Stimulated activated CD8-positive, alpha-beta memory T cell treated with anti-CD3 and anti-CD28 coated beads, Interleukin-4, amount 100 ng/mL, for 4 hours (primary cell): ENCODE data around the gene NACA2.
"Not testable (repeated sequence)": the region's sequence is repeated elsewhere in the genome, so short reads cannot be mapped to it uniquely, and the experiment has no call there.

ENCODE experiments used
- DNase-seq, 2 donors: peaks; one replicate each; pipeline ENCODE4 v3.0.0-alpha.2; 2020; ENCODE audit warnings: low read depth in 2 of 2, low spot score in 1 of 2

The NACA2 gene

GRCh38 chr17:61591018-61591417 is at the start of gene NACA2:
Gene NACA2 (minus strand): TSS chr17:61591219. CDS start chr17:61591180, 39 bp downstream.
- no peak for DNase-seq

GRCh38 chr17:61639818-61640217 is 48.8 kb upstream of the NACA2 start:
- no peak for DNase-seq

GRCh38 chr17:61638087-61638486 is 47.1 kb upstream of the NACA2 start:
- DNase-seq, result no peak

GRCh38 chr17:61635913-61636432 is 45.0 kb upstream of the NACA2 start:
- peak in 1 of 2 donors; percentile 25 for DNase-seq

- DNase-seq, result no peak
Observed at GRCh38 chr17:61634942-61635538, 44.0 kb upstream of the NACA2 start.

GRCh38 chr17:61634011-61634539 is 43.1 kb upstream of the NACA2 start:
- no peak for DNase-seq

- no peak for DNase-seq
Observed at GRCh38 chr17:61632826-61633225, 41.8 kb upstream of the NACA2 start.

GRCh38 chr17:61631800-61632199 is 40.8 kb upstream of the NACA2 start:
- no peak for DNase-seq

GRCh38 chr17:61628158-61628557 is 37.1 kb upstream of the NACA2 start:
- not testable (repeated sequence) for DNase-seq

- no peak for DNase-seq
Observed at GRCh38 chr17:61627658-61628057, 36.6 kb upstream of the NACA2 start.

- no peak for DNase-seq
Observed at GRCh38 chr17:61627125-61627524, 36.1 kb upstream of the NACA2 start.

GRCh38 chr17:61625564-61625963 is 34.5 kb upstream of the NACA2 start:
- DNase-seq, result no peak

GRCh38 chr17:61624951-61625350 is 33.9 kb upstream of the NACA2 start:
- no peak for DNase-seq

- no peak for DNase-seq
Observed at GRCh38 chr17:61621317-61621716, 30.3 kb upstream of the NACA2 start.

GRCh38 chr17:61619953-61620352 is 28.9 kb upstream of the NACA2 start:
- DNase-seq, result no peak

GRCh38 chr17:61619493-61619892 is 28.5 kb upstream of the NACA2 start:
- no peak for DNase-seq

GRCh38 chr17:61618950-61619349 is 27.9 kb upstream of the NACA2 start:
- DNase-seq, result no peak

GRCh38 chr17:61617330-61617729 is 26.3 kb upstream of the NACA2 start:
- DNase-seq, result no peak

- no peak for DNase-seq
Observed at GRCh38 chr17:61616783-61617182, 25.8 kb upstream of the NACA2 start.

GRCh38 chr17:61614219-61614618 is 23.2 kb upstream of the NACA2 start:
- DNase-seq, result no peak

- no peak for DNase-seq
Observed at GRCh38 chr17:61611323-61611722, 20.3 kb upstream of the NACA2 start.

GRCh38 chr17:61605692-61606091 is 14.7 kb upstream of the NACA2 start:
- no peak for DNase-seq

GRCh38 chr17:61601297-61601696 is 10.3 kb upstream of the NACA2 start:
- no peak for DNase-seq
